Sigmoid colon (tissue), 7 donors: Measurements from ENCODE around the gene CCDC150. TPM values are rescaled to one million over a fixed set of nuclear protein-coding genes. Genes with fewer than 3 reads are reported as not detected.
"Not testable (repeated sequence)": the region's sequence is repeated elsewhere in the genome, so short reads cannot be mapped to it uniquely, and the experiment has no call there.

Experiments used
- DNase-seq: peaks from one replicate; pipeline ENCODE4 v3.0.0-alpha.2; 2019
- H3K27ac ChIP-seq, 4 donors: fragments of 200-600 bp; sonication (generic); one replicate each; pipeline ENCODE4 v1.5.1; 2016 to 2019; ENCODE audit warnings: mild to moderate bottlenecking in 1 of 4
- H3K27me3 ChIP-seq, 3 donors: fragments of 200-600 bp; sonication (generic); one replicate each; pipeline ENCODE4 v1.5.1; 2019; ENCODE audit warnings: mild to moderate bottlenecking in 1 of 3
- H3K36me3 ChIP-seq, 4 donors: fragments of 200-600 bp; sonication (generic); one replicate each; pipeline ENCODE4 v1.5.1; 2016 to 2019
- H3K4me1 ChIP-seq, 4 donors: fragments of 200-600 bp; sonication (generic); one replicate each; pipeline ENCODE4 v1.5.1; 2017 to 2019
- H3K4me3 ChIP-seq, 4 donors: fragments of 200-600 bp; sonication (generic); one replicate each; pipeline ENCODE4 v1.5.1; 2017 to 2019; ENCODE audit warnings: mild to moderate bottlenecking in 2 of 4, moderate library complexity in 1 of 4
- H3K9me3 ChIP-seq, 4 donors: fragments of 200-600 bp in 3 of 4; sonication (generic) in 3 of 4; one replicate each; pipeline versions ENCODE4 v1.5.1 to v1.6.1; 2013 to 2019
- EP300 ChIP-seq, 4 donors: sonication (generic); formaldehyde crosslinking; IDR thresholded peaks; one replicate each; pipeline ENCODE4 v1.6.1; 2017; ENCODE audit warnings: antibody characterized with exemption in 4 of 4
- POLR2A ChIP-seq, 2 donors: fragments of 450-650 bp; IDR thresholded peaks; one replicate each; pipeline ENCODE4 v1.6.1; 2016; ENCODE audit warnings: antibody characterized with exemption in 2 of 2, mild to moderate bottlenecking in 2 of 2, moderate library complexity in 2 of 2
- POLR2AphosphoS5 ChIP-seq, 4 donors: sonication (generic); formaldehyde crosslinking; IDR thresholded peaks; one replicate each; pipeline ENCODE4 v1.6.1; 2017; ENCODE audit warnings: antibody characterized with exemption in 4 of 4
- WGBS, 2 donors: extraction: QIAGEN DNeasy Blood & Tissue Kit; methylation state at CpG; one replicate each; pipeline ENCODE4 v1.1.7; 2013; 5-methylcytosine and 5-hydroxymethylcytosine counted together
- intact Hi-C: fragments of 100-400 bp; cut with DNase I; formaldehyde crosslinking; loops from one replicate; pipeline ENCODE4 v1.15.1; 2023
- polyA plus RNA-seq, 3 donors: library from polyadenylated mRNA; stranded (reverse); fragments of 200-250 nt; gene quantifications; one replicate each; pipeline ENCODE4 v1.2.3, GENCODE V29; 2013
- total RNA-seq, 4 donors: library from RNA; depleted of rRNA; stranded (reverse); fragments of >200 nt; gene quantifications; one replicate each; pipeline ENCODE4 v1.1.0, GENCODE V29; 2016
- TF ChIP-seq, protein P1 (sequence below), 4 experiments: fragments of 450-650 bp in 3 of 4; fragments of 200-600 bp in 1 of 4; IDR thresholded peaks; one replicate each; pipeline ENCODE4 v1.5.1; 2016 to 2019; ENCODE audit warnings: antibody characterized with exemption in 4 of 4, mild to moderate bottlenecking in 3 of 4, moderate library complexity in 2 of 4
- donor health status: healthy with polysubstance abuse.
- donor health status: Bipolar disorder and iron deficiency.
- donor health status: healthy.

Gene CCDC150
- total and polyA plus RNA-seq, 7 donors = 1.3 to 2.1 (median 1.7) TPM; not detected in 3

GRCh38 chr2:196703695-196704094 is 64.2 kb downstream of the CCDC150 start:
- intact Hi-C loops = no loop called here
- H3K4me3 ChIP-seq = no peak overlapping the region
- H3K27me3 ChIP-seq = no peaks in the 10 kb centered on the region
- no peaks in the 10 kb centered on the region for H3K4me1 ChIP-seq
- no peaks in the 10 kb centered on the region for H3K9me3 ChIP-seq
- TF ChIP-seq, protein P1, sequence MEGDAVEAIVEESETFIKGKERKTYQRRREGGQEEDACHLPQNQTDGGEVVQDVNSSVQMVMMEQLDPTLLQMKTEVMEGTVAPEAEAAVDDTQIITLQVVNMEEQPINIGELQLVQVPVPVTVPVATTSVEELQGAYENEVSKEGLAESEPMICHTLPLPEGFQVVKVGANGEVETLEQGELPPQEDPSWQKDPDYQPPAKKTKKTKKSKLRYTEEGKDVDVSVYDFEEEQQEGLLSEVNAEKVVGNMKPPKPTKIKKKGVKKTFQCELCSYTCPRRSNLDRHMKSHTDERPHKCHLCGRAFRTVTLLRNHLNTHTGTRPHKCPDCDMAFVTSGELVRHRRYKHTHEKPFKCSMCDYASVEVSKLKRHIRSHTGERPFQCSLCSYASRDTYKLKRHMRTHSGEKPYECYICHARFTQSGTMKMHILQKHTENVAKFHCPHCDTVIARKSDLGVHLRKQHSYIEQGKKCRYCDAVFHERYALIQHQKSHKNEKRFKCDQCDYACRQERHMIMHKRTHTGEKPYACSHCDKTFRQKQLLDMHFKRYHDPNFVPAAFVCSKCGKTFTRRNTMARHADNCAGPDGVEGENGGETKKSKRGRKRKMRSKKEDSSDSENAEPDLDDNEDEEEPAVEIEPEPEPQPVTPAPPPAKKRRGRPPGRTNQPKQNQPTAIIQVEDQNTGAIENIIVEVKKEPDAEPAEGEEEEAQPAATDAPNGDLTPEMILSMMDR (IDR thresholded peaks at IDR 0.05) = no peak
- TF ChIP-seq EP300 (IDR thresholded peaks at IDR 0.05) (no peak), POLR2AphosphoS5 (IDR thresholded peaks at IDR 0.05) (no peak), POLR2A (IDR thresholded peaks at IDR 0.05) (no peak)
- no peak for DNase-seq
- no peaks in the 10 kb centered on the region for H3K36me3 ChIP-seq
- no peak overlapping the region for H3K27ac ChIP-seq

- H3K27ac ChIP-seq, H3K9me3 ChIP-seq, intact Hi-C loops, H3K4me1 ChIP-seq, H3K36me3 ChIP-seq, H3K4me3 ChIP-seq, H3K27me3 ChIP-seq, DNase-seq: not testable (repeated sequence)
- WGBS, 2 donors = 97% methylated on average over 10 of the region's 10 CpGs
These were observed 70.5 kb downstream of the CCDC150 start for GRCh38 chr2:196710056-196710455.

GRCh38 chr2:196711625-196712024 is 72.1 kb downstream of the CCDC150 start:
- intact Hi-C loops = no loop called here
- TF ChIP-seq POLR2AphosphoS5 (IDR thresholded peaks at IDR 0.05) = no peak
- TF ChIP-seq, protein P1 (IDR thresholded peaks at IDR 0.05) = no peak
- TF ChIP-seq EP300 (IDR thresholded peaks at IDR 0.05) = no peak
- TF ChIP-seq POLR2A (IDR thresholded peaks at IDR 0.05) = no peak
- H3K9me3 ChIP-seq = peaks cover 0 to 3% (median 0%) of the 10 kb centered on the region in 4 donors

DNA sequence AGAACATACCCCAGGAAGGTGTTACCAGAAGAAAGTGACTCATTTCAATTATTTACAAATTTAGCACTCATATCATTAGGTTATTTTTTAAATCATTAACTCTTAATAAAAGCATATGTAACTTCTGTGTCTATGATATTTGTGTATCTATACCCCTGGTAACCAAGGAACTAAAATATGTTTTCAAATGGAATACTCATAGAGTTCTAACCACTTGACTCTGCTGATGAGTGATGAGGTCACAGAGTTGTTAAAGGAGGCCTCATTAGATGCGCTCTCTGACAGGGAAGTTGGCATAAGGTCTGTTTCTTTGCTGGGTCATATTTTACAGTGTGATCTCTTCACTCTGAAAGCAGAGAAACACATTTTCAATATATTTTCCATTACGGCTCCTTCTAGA is 73.4 kb downstream of the CCDC150 start:
- Histone ChIP-seq H3K4me3 (no peak overlapping the region), H3K27me3 (no peaks in the 10 kb centered on the region), H3K4me1 (no peaks in the 10 kb centered on the region), H3K27ac (no peak overlapping the region), H3K9me3 (peaks cover 0 to 3% (median 0%) of the 10 kb centered on the region in 4 donors), H3K36me3 (no peaks in the 10 kb centered on the region)
- WGBS, 2 donors = 97 to 98% methylated on average over 2 of the region's 2 CpGs
- intact Hi-C loops = no loop called here
- TF ChIP-seq, protein P1 (IDR thresholded peaks at IDR 0.05) = no peak
- TF ChIP-seq EP300 (IDR thresholded peaks at IDR 0.05) = no peak
- no peak for TF ChIP-seq POLR2AphosphoS5 (IDR thresholded peaks at IDR 0.05)
- TF ChIP-seq POLR2A (IDR thresholded peaks at IDR 0.05) = no peak
- no peak for DNase-seq

More at GRCh38 chr2:196711625-196712024, 72.1 kb downstream of the CCDC150 start:
- Histone ChIP-seq H3K4me3 (no peak overlapping the region), H3K4me1 (no peaks in the 10 kb centered on the region), H3K27me3 (no peaks in the 10 kb centered on the region), H3K36me3 (no peaks in the 10 kb centered on the region), H3K27ac (no peak overlapping the region)
- no peak for DNase-seq

- 83 to 87% methylated on average over 6 of the region's 6 CpGs for WGBS, 2 donors
- no peaks in the 10 kb centered on the region for H3K27me3 ChIP-seq
- no peak overlapping the region for H3K27ac ChIP-seq
- no peak for TF ChIP-seq POLR2AphosphoS5 (IDR thresholded peaks at IDR 0.05)
- no peaks in the 10 kb centered on the region for H3K36me3 ChIP-seq
- H3K4me3 ChIP-seq = no peak overlapping the region
- no peaks in the 10 kb centered on the region for H3K9me3 ChIP-seq
- intact Hi-C loops = no loop called here
- DNase-seq = no peak
- no peaks in the 10 kb centered on the region for H3K4me1 ChIP-seq
These were observed 79.0 kb downstream of the CCDC150 start for GRCh38 chr2:196718419-196719109.
